Measurements from ENCODE around the gene DCT. TPM values are rescaled to one million over a fixed set of nuclear protein-coding genes. Genes with fewer than 3 reads are reported as not detected.

The DCT gene
- total RNA-seq, 2 donors from 2014 or later, result not detected

DNA sequence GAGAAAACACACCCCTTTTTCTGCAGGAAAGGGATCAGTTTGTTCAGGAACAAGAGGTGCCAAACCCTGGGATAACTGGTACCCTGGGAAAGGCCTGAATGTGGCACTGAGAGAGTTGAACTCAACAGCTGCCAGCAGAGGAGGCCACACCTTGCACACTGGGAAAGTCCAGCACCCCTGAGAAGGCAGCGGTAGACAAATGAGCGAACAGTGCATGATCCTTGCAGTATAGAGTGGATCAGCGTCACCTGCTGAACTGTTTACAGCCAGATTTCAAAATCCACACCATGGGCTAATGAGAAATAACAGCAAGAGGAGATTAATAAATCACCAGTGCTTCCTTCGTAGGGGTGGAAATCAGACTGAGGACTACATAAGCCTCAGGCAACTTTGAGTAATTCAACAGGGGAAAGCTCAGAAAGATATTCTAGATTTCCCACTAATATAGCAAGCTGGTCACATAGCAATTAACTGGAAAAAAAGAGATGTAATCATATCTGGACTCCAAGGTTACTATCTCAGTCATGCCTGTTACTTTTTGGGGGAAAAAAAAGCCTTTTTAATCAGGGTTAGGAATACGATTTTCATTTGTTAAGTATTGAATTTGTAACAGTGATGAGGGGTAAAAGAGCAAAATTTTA lies 52.0 kb downstream of the DCT start:
- 87 to 100% methylated on average over 3 to 5 of the region's 5 CpGs for WGBS, 2 experiments (ENCODE audit: insufficient coverage in 1 of 2, insufficient read length in 1 of 2)
- no peaks in the 10 kb centered on the region for H3K36me3 ChIP-seq (ENCODE audit: control insufficient read depth, insufficient read depth, low read length)
- H3K4me3 Mint-ChIP-seq, result no peak overlapping the region
- DNase-seq, result no peak
- H3K4me1 ChIP-seq (ENCODE audit: control insufficient read depth, insufficient read depth, low read length), result no peaks in the 10 kb centered on the region
- no peaks in the 10 kb centered on the region for H3K36me3 Mint-ChIP-seq (ENCODE audit: low read depth)
- H3K9me3 Mint-ChIP-seq, result peaks cover 6% of the 10 kb centered on the region
- no peak overlapping the region for H3K4me3 ChIP-seq (ENCODE audit: low read length)
- peaks cover 29% of the 10 kb centered on the region for H3K27me3 ChIP-seq (ENCODE audit: control insufficient read depth, insufficient read depth, low read length, poor library complexity, severe bottlenecking)
- no peak overlapping the region for H3K9ac ChIP-seq (ENCODE audit: extremely low read depth, low read length, poor library complexity, severe bottlenecking)
- peaks cover 6% of the 10 kb centered on the region for H3K9me3 ChIP-seq (ENCODE audit: control insufficient read depth, low read length)
- H3K27ac Mint-ChIP-seq, result no peak overlapping the region
- TF ChIP-seq, protein P1, sequence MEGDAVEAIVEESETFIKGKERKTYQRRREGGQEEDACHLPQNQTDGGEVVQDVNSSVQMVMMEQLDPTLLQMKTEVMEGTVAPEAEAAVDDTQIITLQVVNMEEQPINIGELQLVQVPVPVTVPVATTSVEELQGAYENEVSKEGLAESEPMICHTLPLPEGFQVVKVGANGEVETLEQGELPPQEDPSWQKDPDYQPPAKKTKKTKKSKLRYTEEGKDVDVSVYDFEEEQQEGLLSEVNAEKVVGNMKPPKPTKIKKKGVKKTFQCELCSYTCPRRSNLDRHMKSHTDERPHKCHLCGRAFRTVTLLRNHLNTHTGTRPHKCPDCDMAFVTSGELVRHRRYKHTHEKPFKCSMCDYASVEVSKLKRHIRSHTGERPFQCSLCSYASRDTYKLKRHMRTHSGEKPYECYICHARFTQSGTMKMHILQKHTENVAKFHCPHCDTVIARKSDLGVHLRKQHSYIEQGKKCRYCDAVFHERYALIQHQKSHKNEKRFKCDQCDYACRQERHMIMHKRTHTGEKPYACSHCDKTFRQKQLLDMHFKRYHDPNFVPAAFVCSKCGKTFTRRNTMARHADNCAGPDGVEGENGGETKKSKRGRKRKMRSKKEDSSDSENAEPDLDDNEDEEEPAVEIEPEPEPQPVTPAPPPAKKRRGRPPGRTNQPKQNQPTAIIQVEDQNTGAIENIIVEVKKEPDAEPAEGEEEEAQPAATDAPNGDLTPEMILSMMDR (conservative IDR thresholded peaks at IDR 0.05), result no peak
- peaks cover 29% of the 10 kb centered on the region for H3K27me3 Mint-ChIP-seq (ENCODE audit: insufficient read depth)
- no peak overlapping the region for H3K27ac ChIP-seq (ENCODE audit: low read depth, low read length)
- peaks cover 2% of the 10 kb centered on the region for H3K4me1 Mint-ChIP-seq

GRCh38 chr13:94419925-94420305 lies 59.6 kb downstream of the DCT start:
- H3K27me3 Mint-ChIP-seq (ENCODE audit: insufficient read depth), result peaks cover 84% of the 10 kb centered on the region
- Histone ChIP-seq H3K27ac (ENCODE audit: low read depth, low read length) (no peak overlapping the region), H3K4me1 (ENCODE audit: control insufficient read depth, insufficient read depth, low read length) (no peaks in the 10 kb centered on the region), H3K36me3 (ENCODE audit: control insufficient read depth, insufficient read depth, low read length) (no peaks in the 10 kb centered on the region), H3K27me3 (ENCODE audit: control insufficient read depth, insufficient read depth, low read length, poor library complexity, severe bottlenecking) (peaks cover 76% of the 10 kb centered on the region), H3K9ac (ENCODE audit: extremely low read depth, low read length, poor library complexity, severe bottlenecking) (no peak overlapping the region), H3K4me3 (ENCODE audit: low read length) (no peak overlapping the region), H3K9me3 (ENCODE audit: control insufficient read depth, low read length) (peaks cover 40% of the 10 kb centered on the region)
- no peak overlapping the region for H3K27ac Mint-ChIP-seq
- H3K4me1 Mint-ChIP-seq, result peaks cover 15% of the 10 kb centered on the region
- no peak for DNase-seq
- H3K9me3 Mint-ChIP-seq, result peaks cover 30% of the 10 kb centered on the region
- no peaks in the 10 kb centered on the region for H3K36me3 Mint-ChIP-seq (ENCODE audit: low read depth)
- H3K4me3 Mint-ChIP-seq, result no peak overlapping the region
- TF ChIP-seq, protein P1 (conservative IDR thresholded peaks at IDR 0.05), result no peak
- 38 to 57% methylated on average over 1 of the region's 1 CpG for WGBS, 2 experiments (ENCODE audit: insufficient coverage in 1 of 2, insufficient read length in 1 of 2)

GRCh38 chr13:94419304-94419924 lies 60.1 kb downstream of the DCT start:
- Histone ChIP-seq H3K9ac (ENCODE audit: extremely low read depth, low read length, poor library complexity, severe bottlenecking) (no peak overlapping the region), H3K4me1 (ENCODE audit: control insufficient read depth, insufficient read depth, low read length) (no peaks in the 10 kb centered on the region), H3K9me3 (ENCODE audit: control insufficient read depth, low read length) (peaks cover 40% of the 10 kb centered on the region), H3K4me3 (ENCODE audit: low read length) (no peak overlapping the region), H3K27me3 (ENCODE audit: control insufficient read depth, insufficient read depth, low read length, poor library complexity, severe bottlenecking) (peaks cover 78% of the 10 kb centered on the region), H3K36me3 (ENCODE audit: control insufficient read depth, insufficient read depth, low read length) (no peaks in the 10 kb centered on the region), H3K27ac (ENCODE audit: low read depth, low read length) (no peak overlapping the region)
- Mint-ChIP-seq H3K9me3 (peaks cover 30% of the 10 kb centered on the region), H3K27ac (no peak overlapping the region), H3K4me1 (peaks cover 17% of the 10 kb centered on the region), H3K4me3 (no peak overlapping the region), H3K36me3 (ENCODE audit: low read depth) (no peaks in the 10 kb centered on the region), H3K27me3 (ENCODE audit: insufficient read depth) (peaks cover 86% of the 10 kb centered on the region)
- 78% methylated on average over 1 of the region's 1 CpG; no CpG with 5 or more reads in 1 of the 2 experiments for WGBS, 2 experiments (ENCODE audit: insufficient coverage in 1 of 2, insufficient read length in 1 of 2)
- DNase-seq, result no peak
- TF ChIP-seq, protein P1 (conservative IDR thresholded peaks at IDR 0.05), result no peak
